Neural cell (in vitro differentiated cells): Measurements from ENCODE around the gene SYCE1L. TPM values are rescaled to one million over a fixed set of nuclear protein-coding genes. Genes with fewer than 3 reads are reported as not detected.

Experiments used
- H2AFZ ChIP-seq: fragments of 200-600, 300-800 bp; sonication (generic), shearing (Covaris generic); 2 replicates; pipeline ENCODE4 v1.6.0; 2014; ENCODE audit warnings: low read depth, mild to moderate bottlenecking, antibody characterized with exemption, low read length, moderate library complexity
- H3F3A ChIP-seq: fragments of 200-600 bp; shearing (Covaris generic); 2 replicates; pipeline ENCODE4 v1.6.1; 2016; ENCODE audit warnings: mild to moderate bottlenecking, moderate library complexity, mixed read lengths, antibody characterized with exemption, low read length; ENCODE audit not compliant: insufficient read depth, poor library complexity, severe bottlenecking
- H3K27ac ChIP-seq: fragments of 200-600, 300-800 bp; sonication (generic), shearing (Covaris generic); 2 replicates; pipeline ENCODE4 v1.5.1; 2014; ENCODE audit warnings: mild to moderate bottlenecking, low read length, moderate library complexity
- H3K27me3 ChIP-seq: fragments of 300-800, 200-600 bp; sonication (generic), shearing (Covaris generic); 2 replicates; pipeline ENCODE4 v1.6.0; 2014; ENCODE audit warnings: mild to moderate bottlenecking, low read depth, low read length, moderate library complexity; ENCODE audit not compliant: insufficient read depth
- H3K36me3 ChIP-seq: fragments of 300-800, 200-600 bp; sonication (generic), shearing (Covaris generic); 2 replicates; pipeline ENCODE4 v1.5.1; 2014; ENCODE audit warnings: mild to moderate bottlenecking, antibody characterized with exemption, low read length, moderate library complexity; ENCODE audit not compliant: insufficient read depth
- H3K4me2 ChIP-seq: fragments of 300-800, 200-600 bp; sonication (generic), shearing (Covaris generic); 2 replicates; pipeline ENCODE4 v1.6.0; 2014; ENCODE audit warnings: mild to moderate bottlenecking, low read length
- H3K4me3 ChIP-seq: fragments of 300-800, 200-600 bp; sonication (generic), shearing (Covaris generic); 2 replicates; pipeline ENCODE4 v1.5.1; 2014; ENCODE audit warnings: mild to moderate bottlenecking, low read length, moderate library complexity
- H3K79me2 ChIP-seq: fragments of 200-600 bp; shearing (Covaris generic); replicated peaks from 2 replicates; pipeline ENCODE4 v1.6.0; 2014; ENCODE audit warnings: mild to moderate bottlenecking, low read length, moderate library complexity; ENCODE audit not compliant: insufficient read depth
- H3K9ac ChIP-seq: fragments of 300-800, 200-600 bp; sonication (generic), shearing (Covaris generic); 2 replicates; pipeline ENCODE4 v1.6.1; 2016; ENCODE audit warnings: mild to moderate bottlenecking, low read length, mixed read lengths
- H3K9me2 ChIP-seq: fragments of 200-600 bp; shearing (Covaris generic); 2 replicates; pipeline ENCODE4 v1.6.1; 2016; ENCODE audit warnings: mild to moderate bottlenecking, low read length, mixed read lengths; ENCODE audit not compliant: insufficient read depth
- H3K9me3 ChIP-seq: fragments of 200-600, 300-800 bp; sonication (generic), shearing (Covaris generic); 2 replicates; pipeline ENCODE4 v1.6.1; 2016; ENCODE audit warnings: mild to moderate bottlenecking, mixed run types, low read length, moderate library complexity, mixed read lengths
- H4K20me1 ChIP-seq: fragments of 200-600 bp; shearing (Covaris generic); 2 replicates; pipeline ENCODE4 v1.6.1; 2016; ENCODE audit warnings: mild to moderate bottlenecking, mixed run types; ENCODE audit not compliant: insufficient read depth
- EP300 ChIP-seq: fragments of 450-650 bp; conservative IDR thresholded peaks from 2 replicates; pipeline ENCODE4 v1.6.1; 2014; ENCODE audit warnings: antibody characterized with exemption, mild to moderate bottlenecking, moderate library complexity; ENCODE audit not compliant: poor library complexity, severe bottlenecking
- EZH2 ChIP-seq: fragments of 200-600, 300-800 bp; shearing (Covaris generic), sonication (generic); IDR thresholded peaks from 2 replicates; pipeline ENCODE4 v1.6.1; 2014; ENCODE audit warnings: antibody characterized with exemption, low read length, borderline replicate concordance, mild to moderate bottlenecking; ENCODE audit not compliant: insufficient read depth, poor library complexity, severe bottlenecking
- MXI1 ChIP-seq: fragments of 450-650 bp; conservative IDR thresholded peaks from 2 replicates; pipeline ENCODE4 v1.6.1; 2014; ENCODE audit warnings: antibody characterized with exemption, mild to moderate bottlenecking; ENCODE audit not compliant: poor library complexity, severe bottlenecking
- POLR2AphosphoS5 ChIP-seq: IDR thresholded peaks from 2 replicates; pipeline ENCODE4 v1.6.1; 2012
- RAD21 ChIP-seq: fragments of 450-650 bp; conservative IDR thresholded peaks from 2 replicates; pipeline ENCODE4 v1.6.1; 2014; ENCODE audit warnings: antibody characterized with exemption, mild to moderate bottlenecking, moderate library complexity
- SMC3 ChIP-seq: fragments of 450-650 bp; conservative IDR thresholded peaks from 2 replicates; pipeline ENCODE4 v1.6.1; 2014; ENCODE audit warnings: antibody characterized with exemption, mild to moderate bottlenecking, moderate library complexity; ENCODE audit not compliant: poor library complexity
- TAF1 ChIP-seq: IDR thresholded peaks from 2 replicates; pipeline ENCODE4 v1.6.1; 2012; ENCODE audit warnings: low read depth
- polyA plus RNA-seq: library from polyadenylated mRNA; depleted of rRNA; stranded (reverse); fragments of >200 nt; gene quantifications from 2 replicates; pipeline ENCODE4 v1.2.3, GENCODE V29; 2014
- TF ChIP-seq, protein P1 (sequence below): IDR thresholded peaks from 2 replicates; pipeline ENCODE4 v1.6.1; 2012; ENCODE audit warnings: borderline replicate concordance
- TF ChIP-seq, protein P2 (sequence below): fragments of 450-650 bp; IDR thresholded peaks from 2 replicates; pipeline ENCODE4 v1.5.1; 2014; ENCODE audit warnings: antibody characterized with exemption, mild to moderate bottlenecking, moderate library complexity; ENCODE audit not compliant: poor library complexity, severe bottlenecking

Gene SYCE1L
- polyA plus RNA-seq, 1 donor from 2014 or later: 1.7 TPM

DNA sequence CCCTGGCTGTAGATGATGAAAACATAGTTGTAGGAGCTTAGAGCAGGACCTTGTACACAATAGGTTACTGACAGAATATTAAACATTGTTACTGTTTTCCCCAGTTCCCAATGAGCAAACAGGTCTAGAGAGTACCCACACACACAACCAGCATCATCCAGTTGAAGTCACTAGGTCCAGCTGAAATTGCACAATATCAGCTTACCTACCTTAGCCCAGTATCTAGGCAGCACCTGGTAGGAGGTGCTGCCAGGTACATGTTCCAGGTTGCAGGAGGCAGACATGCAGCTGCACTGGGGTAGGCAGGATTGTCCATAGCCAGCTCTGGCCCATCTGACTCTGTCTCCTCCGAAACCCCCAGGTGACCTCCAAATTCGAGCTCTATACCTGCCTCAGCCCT is 1.5 kb upstream of the SYCE1L start:
- H3F3A ChIP-seq: no peaks in the 10 kb centered on the region
- no peaks in the 10 kb centered on the region for H4K20me1 ChIP-seq
- H3K9me3 ChIP-seq: no peaks in the 10 kb centered on the region
- no peaks in the 10 kb centered on the region for H3K9me2 ChIP-seq
- H3K79me2 ChIP-seq: peaks cover 4% of the 10 kb centered on the region
- no peak overlapping the region for H3K27ac ChIP-seq
- H3K4me2 ChIP-seq: no peak overlapping the region
- H3K4me3 ChIP-seq: no peak overlapping the region
- no peak overlapping the region for H2AFZ ChIP-seq
- H3K9ac ChIP-seq: no peak overlapping the region
- no peaks in the 10 kb centered on the region for H3K27me3 ChIP-seq
- TF ChIP-seq EP300 (no peak), MXI1 (no peak), SMC3 (no peak), TAF1 (no peak), POLR2AphosphoS5 (no peak), RAD21 (no peak), EZH2 (no peak)
- TF ChIP-seq, protein P1, sequence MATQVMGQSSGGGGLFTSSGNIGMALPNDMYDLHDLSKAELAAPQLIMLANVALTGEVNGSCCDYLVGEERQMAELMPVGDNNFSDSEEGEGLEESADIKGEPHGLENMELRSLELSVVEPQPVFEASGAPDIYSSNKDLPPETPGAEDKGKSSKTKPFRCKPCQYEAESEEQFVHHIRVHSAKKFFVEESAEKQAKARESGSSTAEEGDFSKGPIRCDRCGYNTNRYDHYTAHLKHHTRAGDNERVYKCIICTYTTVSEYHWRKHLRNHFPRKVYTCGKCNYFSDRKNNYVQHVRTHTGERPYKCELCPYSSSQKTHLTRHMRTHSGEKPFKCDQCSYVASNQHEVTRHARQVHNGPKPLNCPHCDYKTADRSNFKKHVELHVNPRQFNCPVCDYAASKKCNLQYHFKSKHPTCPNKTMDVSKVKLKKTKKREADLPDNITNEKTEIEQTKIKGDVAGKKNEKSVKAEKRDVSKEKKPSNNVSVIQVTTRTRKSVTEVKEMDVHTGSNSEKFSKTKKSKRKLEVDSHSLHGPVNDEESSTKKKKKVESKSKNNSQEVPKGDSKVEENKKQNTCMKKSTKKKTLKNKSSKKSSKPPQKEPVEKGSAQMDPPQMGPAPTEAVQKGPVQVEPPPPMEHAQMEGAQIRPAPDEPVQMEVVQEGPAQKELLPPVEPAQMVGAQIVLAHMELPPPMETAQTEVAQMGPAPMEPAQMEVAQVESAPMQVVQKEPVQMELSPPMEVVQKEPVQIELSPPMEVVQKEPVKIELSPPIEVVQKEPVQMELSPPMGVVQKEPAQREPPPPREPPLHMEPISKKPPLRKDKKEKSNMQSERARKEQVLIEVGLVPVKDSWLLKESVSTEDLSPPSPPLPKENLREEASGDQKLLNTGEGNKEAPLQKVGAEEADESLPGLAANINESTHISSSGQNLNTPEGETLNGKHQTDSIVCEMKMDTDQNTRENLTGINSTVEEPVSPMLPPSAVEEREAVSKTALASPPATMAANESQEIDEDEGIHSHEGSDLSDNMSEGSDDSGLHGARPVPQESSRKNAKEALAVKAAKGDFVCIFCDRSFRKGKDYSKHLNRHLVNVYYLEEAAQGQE: no peak
- TF ChIP-seq, protein P2, sequence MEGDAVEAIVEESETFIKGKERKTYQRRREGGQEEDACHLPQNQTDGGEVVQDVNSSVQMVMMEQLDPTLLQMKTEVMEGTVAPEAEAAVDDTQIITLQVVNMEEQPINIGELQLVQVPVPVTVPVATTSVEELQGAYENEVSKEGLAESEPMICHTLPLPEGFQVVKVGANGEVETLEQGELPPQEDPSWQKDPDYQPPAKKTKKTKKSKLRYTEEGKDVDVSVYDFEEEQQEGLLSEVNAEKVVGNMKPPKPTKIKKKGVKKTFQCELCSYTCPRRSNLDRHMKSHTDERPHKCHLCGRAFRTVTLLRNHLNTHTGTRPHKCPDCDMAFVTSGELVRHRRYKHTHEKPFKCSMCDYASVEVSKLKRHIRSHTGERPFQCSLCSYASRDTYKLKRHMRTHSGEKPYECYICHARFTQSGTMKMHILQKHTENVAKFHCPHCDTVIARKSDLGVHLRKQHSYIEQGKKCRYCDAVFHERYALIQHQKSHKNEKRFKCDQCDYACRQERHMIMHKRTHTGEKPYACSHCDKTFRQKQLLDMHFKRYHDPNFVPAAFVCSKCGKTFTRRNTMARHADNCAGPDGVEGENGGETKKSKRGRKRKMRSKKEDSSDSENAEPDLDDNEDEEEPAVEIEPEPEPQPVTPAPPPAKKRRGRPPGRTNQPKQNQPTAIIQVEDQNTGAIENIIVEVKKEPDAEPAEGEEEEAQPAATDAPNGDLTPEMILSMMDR: no peak
- H3K36me3 ChIP-seq: no peaks in the 10 kb centered on the region

DNA sequence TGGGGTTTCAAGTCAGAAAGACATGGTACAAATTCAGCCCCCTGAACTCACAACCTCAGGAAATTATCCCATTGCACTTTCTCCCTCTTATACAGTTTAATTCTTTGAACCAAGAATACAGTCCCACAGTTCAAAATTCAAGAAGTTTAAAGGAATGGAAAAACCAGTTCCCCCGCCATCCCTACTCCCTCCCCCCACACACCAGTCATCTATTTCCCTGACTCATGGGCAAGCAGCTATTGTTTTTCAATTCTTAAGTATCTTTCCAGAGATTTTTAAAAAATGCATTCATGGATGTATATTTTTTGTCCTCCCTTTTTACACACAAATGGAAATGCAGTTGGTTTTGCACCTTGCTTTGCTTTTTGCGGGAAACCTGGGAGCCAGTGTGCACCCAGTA is 7.3 kb downstream of the SYCE1L start:
- Histone ChIP-seq H3K27me3 (no peaks in the 10 kb centered on the region), H2AFZ (no peak overlapping the region), H3K27ac (no peak overlapping the region), H4K20me1 (no peaks in the 10 kb centered on the region), H3K4me2 (no peak overlapping the region), H3K9me3 (no peaks in the 10 kb centered on the region), H3K4me3 (no peak overlapping the region), H3K9me2 (no peaks in the 10 kb centered on the region), H3K79me2 (no peaks in the 10 kb centered on the region), H3K36me3 (no peaks in the 10 kb centered on the region), H3K9ac (no peak overlapping the region), H3F3A (no peaks in the 10 kb centered on the region)
- TF ChIP-seq TAF1 (no peak), SMC3 (no peak), EZH2 (no peak), EP300 (no peak)
- TF ChIP-seq, protein P2: no peak
- TF ChIP-seq, protein P1: no peak
